ENCODE measurements around the gene EXOC3.

- TF ChIP-seq CTCF (conservative IDR thresholded peaks at IDR 0.05; ENCODE audit: low read depth, low read length): no peak
- TF ChIP-seq EZH2 (IDR thresholded peaks at IDR 0.05; ENCODE audit: low read length, unreplicated experiment): no peak
- TF ChIP-seq EZH2phosphoT487 (IDR thresholded peaks at IDR 0.05; ENCODE audit: borderline replicate concordance, low read length): no peak
Measured at GRCh38 chr5:462051-462481, 19.1 kb downstream of the EXOC3 start.
